DND-41 (cell line): ENCODE results near the gene AATK.
A peak's percentile ranks its signal among the peaks of the same experiment; 100 is the strongest.

Experiments used
- ATAC-seq: fragments of 200-7000 bp; cut with Tn5 transposase; 3 replicates; pipeline ENCODE4 v1.9.1; 2021; ENCODE audit warnings: low read depth; ENCODE audit not compliant: insufficient read depth
- DNase-seq: peaks from one replicate; pipeline ENCODE4 v3.0.0-alpha.2; 2020
- H2AFZ ChIP-seq: 2 replicates; pipeline ENCODE4 v1.6.0; 2012; ENCODE audit warnings: low read depth, low read length
- H3K27ac ChIP-seq: 2 replicates; pipeline ENCODE4 v1.5.1; 2012; ENCODE audit warnings: low read length, inconsistent platforms
- H3K27me3 ChIP-seq: fragments of 200-600 bp; sonication (generic); 2 replicates; pipeline ENCODE4 v1.6.0; 2012; ENCODE audit warnings: low read length, mild to moderate bottlenecking, inconsistent platforms; ENCODE audit not compliant: insufficient read depth, poor library complexity
- H3K36me3 ChIP-seq: 2 replicates; pipeline ENCODE4 v1.5.1; 2012; ENCODE audit warnings: low read length, inconsistent platforms; ENCODE audit not compliant: insufficient read depth
- H3K4me1 ChIP-seq: 2 replicates; pipeline ENCODE4 v1.5.1; 2012; ENCODE audit warnings: mild to moderate bottlenecking, low read length; ENCODE audit not compliant: insufficient read depth
- H3K4me2 ChIP-seq: 2 replicates; pipeline ENCODE4 v1.6.0; 2012; ENCODE audit warnings: mild to moderate bottlenecking, moderate library complexity, low read length, inconsistent platforms; ENCODE audit not compliant: insufficient read depth
- H3K4me3 ChIP-seq, 2 experiments: fragments of 200-600 bp in 1 of 2; shearing (Covaris generic) in 1 of 2; 2 replicates each; pipeline ENCODE4 v1.5.1; 2012 to 2016; ENCODE audit warnings: inconsistent platforms in 2 of 2, low read length in 2 of 2, mild to moderate bottlenecking in 2 of 2, low read depth in 1 of 2, moderate library complexity in 1 of 2
- H3K79me2 ChIP-seq: 2 replicates; pipeline ENCODE4 v1.6.0; 2012; ENCODE audit warnings: low read length, inconsistent platforms; ENCODE audit not compliant: insufficient read depth
- H3K9ac ChIP-seq: 2 replicates; pipeline ENCODE4 v1.6.0; 2012; ENCODE audit warnings: low read depth, mild to moderate bottlenecking, inconsistent platforms, low read length, moderate library complexity
- H3K9me3 ChIP-seq: 2 replicates; pipeline ENCODE4 v1.5.1; 2012; ENCODE audit warnings: low read length, moderate library complexity, mild to moderate bottlenecking, inconsistent platforms; ENCODE audit not compliant: insufficient read depth, severe bottlenecking
- H4K20me1 ChIP-seq: 2 replicates; pipeline ENCODE4 v1.6.0; 2012; ENCODE audit warnings: low read length; ENCODE audit not compliant: insufficient read depth
- EZH2 ChIP-seq: IDR thresholded peaks from 3 replicates; pipeline ENCODE4 v1.6.1; 2012; ENCODE audit warnings: borderline replicate concordance, low read depth, mild to moderate bottlenecking, moderate library complexity, low read length, inconsistent platforms; ENCODE audit not compliant: severe bottlenecking
- TF ChIP-seq, protein P1 (sequence below): IDR thresholded peaks from 2 replicates; pipeline ENCODE4 v1.5.1; 2012; ENCODE audit warnings: borderline replicate concordance, low read length, moderate library complexity, mild to moderate bottlenecking; ENCODE audit not compliant: poor library complexity, severe bottlenecking; ENCODE audit errors: extremely low read depth

AATK gene

DNA sequence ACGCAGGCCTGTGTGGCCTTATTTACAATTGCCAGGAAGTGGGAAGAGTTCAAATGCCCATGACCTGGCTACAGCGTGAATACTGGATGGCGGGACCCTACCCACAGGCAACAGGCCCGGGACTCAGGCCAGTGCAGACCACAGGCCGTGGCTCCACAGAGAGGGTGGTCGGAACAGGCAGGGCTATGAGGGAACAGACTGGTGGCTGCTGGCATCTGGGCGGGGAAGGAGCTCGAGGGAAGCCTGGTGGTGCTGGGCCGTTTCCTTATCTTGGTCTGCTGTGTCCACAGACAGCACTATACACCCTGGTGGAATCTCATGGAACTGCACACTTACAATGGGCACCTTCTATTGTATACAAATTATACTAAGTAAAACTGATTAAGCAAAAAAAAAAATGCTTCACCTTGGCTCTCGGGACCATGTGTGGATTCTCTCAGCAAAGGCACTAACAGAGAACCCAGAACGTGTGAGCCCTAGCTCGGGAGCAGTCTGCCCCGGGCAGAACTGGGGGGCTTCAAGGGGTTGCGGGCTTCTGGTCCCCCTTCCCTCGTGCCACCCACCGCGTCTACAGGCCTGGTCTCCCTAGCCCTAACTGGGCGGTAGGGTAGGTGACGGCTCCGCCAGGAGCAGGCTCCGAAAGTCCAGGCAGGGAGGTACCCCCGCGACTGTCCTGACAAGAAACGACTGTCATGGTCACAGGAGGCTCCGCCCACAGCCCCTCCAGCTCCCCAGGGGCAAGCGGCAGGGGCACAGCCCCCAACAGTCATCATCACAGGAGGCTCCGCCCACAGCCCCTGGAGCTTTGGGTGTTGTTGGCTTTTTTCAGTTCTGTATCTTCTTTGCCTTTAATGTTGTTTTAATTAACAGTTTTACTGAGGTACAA is 34.9 kb upstream of the AATK start:
- ATAC-seq (peak; percentile 80), DNase-seq (peak; percentile 42)
- no peak overlapping the region for H3K27ac ChIP-seq
- no peak overlapping the region for H3K4me3 ChIP-seq
- H3K36me3 ChIP-seq: peaks cover 65% of the 10 kb centered on the region
- H3K9me3 ChIP-seq: no peaks in the 10 kb centered on the region
- no peaks in the 10 kb centered on the region for H3K27me3 ChIP-seq
- H2AFZ ChIP-seq: no peak overlapping the region
- no peak overlapping the region for H3K4me2 ChIP-seq
- no peaks in the 10 kb centered on the region for H3K4me1 ChIP-seq
- TF ChIP-seq, protein P1, sequence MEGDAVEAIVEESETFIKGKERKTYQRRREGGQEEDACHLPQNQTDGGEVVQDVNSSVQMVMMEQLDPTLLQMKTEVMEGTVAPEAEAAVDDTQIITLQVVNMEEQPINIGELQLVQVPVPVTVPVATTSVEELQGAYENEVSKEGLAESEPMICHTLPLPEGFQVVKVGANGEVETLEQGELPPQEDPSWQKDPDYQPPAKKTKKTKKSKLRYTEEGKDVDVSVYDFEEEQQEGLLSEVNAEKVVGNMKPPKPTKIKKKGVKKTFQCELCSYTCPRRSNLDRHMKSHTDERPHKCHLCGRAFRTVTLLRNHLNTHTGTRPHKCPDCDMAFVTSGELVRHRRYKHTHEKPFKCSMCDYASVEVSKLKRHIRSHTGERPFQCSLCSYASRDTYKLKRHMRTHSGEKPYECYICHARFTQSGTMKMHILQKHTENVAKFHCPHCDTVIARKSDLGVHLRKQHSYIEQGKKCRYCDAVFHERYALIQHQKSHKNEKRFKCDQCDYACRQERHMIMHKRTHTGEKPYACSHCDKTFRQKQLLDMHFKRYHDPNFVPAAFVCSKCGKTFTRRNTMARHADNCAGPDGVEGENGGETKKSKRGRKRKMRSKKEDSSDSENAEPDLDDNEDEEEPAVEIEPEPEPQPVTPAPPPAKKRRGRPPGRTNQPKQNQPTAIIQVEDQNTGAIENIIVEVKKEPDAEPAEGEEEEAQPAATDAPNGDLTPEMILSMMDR: peak; percentile 56
- no peak for TF ChIP-seq EZH2
- H4K20me1 ChIP-seq: no peaks in the 10 kb centered on the region
- no peak overlapping the region for H3K9ac ChIP-seq
- no peaks in the 10 kb centered on the region for H3K79me2 ChIP-seq

DNA sequence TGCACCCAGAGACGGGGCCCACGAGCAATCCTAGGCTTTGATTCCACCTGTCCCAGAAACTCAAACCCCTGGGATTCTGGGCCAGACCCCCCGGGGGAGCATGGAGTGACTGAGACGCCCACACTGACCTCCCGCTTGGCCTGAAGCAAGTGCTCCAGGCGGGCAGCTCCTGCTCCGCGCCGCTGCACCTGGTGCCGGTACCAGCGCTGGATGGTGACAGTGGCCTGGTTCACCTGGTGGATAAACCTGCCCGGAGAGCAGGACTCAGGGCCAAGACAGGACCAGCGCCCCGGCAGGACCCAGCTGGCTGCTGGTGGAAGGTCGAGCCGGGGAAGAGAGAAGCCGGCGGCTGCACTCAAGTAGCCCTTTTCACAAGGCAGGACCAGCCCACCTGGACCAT is 34.2 kb upstream of the AATK start:
- H3K79me2 ChIP-seq: no peaks in the 10 kb centered on the region
- H3K4me3 ChIP-seq: no peak overlapping the region
- no peaks in the 10 kb centered on the region for H3K27me3 ChIP-seq
- TF ChIP-seq, protein P1: no peak
- TF ChIP-seq EZH2: no peak
- H3K27ac ChIP-seq: no peak overlapping the region
- H3K9ac ChIP-seq: no peak overlapping the region
- no peak for DNase-seq
- no peaks in the 10 kb centered on the region for H4K20me1 ChIP-seq
- no peaks in the 10 kb centered on the region for H3K4me1 ChIP-seq
- H2AFZ ChIP-seq: no peak overlapping the region
- H3K9me3 ChIP-seq: no peaks in the 10 kb centered on the region
- H3K4me2 ChIP-seq: no peak overlapping the region
- H3K36me3 ChIP-seq: peaks cover 73% of the 10 kb centered on the region
- ATAC-seq: no peak

DNA sequence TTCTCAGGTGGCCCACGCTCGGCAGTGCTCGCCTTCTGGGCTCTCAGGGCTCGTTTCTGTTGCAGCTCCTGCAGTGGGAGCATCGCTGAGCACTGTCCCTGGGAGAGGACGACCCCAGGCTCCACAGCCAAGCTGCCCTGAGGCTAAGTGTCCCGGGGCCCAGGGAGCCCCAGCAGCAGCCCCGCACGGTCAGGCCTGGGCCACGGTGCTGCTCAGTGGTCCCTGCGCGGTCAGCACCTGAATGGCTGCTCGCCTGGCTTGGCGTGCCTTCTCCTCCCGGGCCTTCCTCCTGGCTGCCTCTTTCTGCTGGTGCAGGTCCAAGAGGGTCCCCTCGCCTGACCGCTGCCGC is 33.4 kb upstream of the AATK start:
- H3K4me2 ChIP-seq: no peak overlapping the region
- H3K9ac ChIP-seq: no peak overlapping the region
- H3K79me2 ChIP-seq: no peaks in the 10 kb centered on the region
- H3K4me1 ChIP-seq: no peaks in the 10 kb centered on the region
- no peak overlapping the region for H3K27ac ChIP-seq
- DNase-seq (no peak), ATAC-seq (no peak)
- no peaks in the 10 kb centered on the region for H3K9me3 ChIP-seq
- H3K4me3 ChIP-seq: no peak overlapping the region
- no peaks in the 10 kb centered on the region for H3K27me3 ChIP-seq
- H4K20me1 ChIP-seq: no peaks in the 10 kb centered on the region
- no peak overlapping the region for H2AFZ ChIP-seq
- H3K36me3 ChIP-seq: peaks cover 74% of the 10 kb centered on the region
- TF ChIP-seq, protein P1: no peak
- TF ChIP-seq EZH2: no peak
